ENCODE results near the gene CDK6.

- TF ChIP-seq POLR2A (IDR thresholded peaks at IDR 0.05) (no peak), CTCF (IDR thresholded peaks at IDR 0.05) (no peak)
These were observed 142.2 kb downstream of the CDK6 start for GRCh38 chr7:92694211-92694610.

All from thyroid gland (tissue), 4 donors.